Fibroblast of pulmonary artery (primary cell): ENCODE data around the gene PTGR3.

ENCODE experiments used
- DNase-seq: peaks from one replicate; pipeline ENCODE4 v3.0.0-alpha.2; 2010; ENCODE audit warnings: low read depth
- H3K4me3 ChIP-seq: replicated peaks from 2 replicates; pipeline ENCODE4 v1.5.1; 2011; ENCODE audit warnings: low read depth, mild to moderate bottlenecking, control low read depth, low read length, moderate library complexity
- TF ChIP-seq, protein P1 (sequence below): IDR thresholded peaks from 2 replicates; pipeline ENCODE4 v1.5.1; 2011; ENCODE audit warnings: mild to moderate bottlenecking, control low read depth, low read length, inconsistent platforms; ENCODE audit errors: missing control alignments

The PTGR3 gene

DNA sequence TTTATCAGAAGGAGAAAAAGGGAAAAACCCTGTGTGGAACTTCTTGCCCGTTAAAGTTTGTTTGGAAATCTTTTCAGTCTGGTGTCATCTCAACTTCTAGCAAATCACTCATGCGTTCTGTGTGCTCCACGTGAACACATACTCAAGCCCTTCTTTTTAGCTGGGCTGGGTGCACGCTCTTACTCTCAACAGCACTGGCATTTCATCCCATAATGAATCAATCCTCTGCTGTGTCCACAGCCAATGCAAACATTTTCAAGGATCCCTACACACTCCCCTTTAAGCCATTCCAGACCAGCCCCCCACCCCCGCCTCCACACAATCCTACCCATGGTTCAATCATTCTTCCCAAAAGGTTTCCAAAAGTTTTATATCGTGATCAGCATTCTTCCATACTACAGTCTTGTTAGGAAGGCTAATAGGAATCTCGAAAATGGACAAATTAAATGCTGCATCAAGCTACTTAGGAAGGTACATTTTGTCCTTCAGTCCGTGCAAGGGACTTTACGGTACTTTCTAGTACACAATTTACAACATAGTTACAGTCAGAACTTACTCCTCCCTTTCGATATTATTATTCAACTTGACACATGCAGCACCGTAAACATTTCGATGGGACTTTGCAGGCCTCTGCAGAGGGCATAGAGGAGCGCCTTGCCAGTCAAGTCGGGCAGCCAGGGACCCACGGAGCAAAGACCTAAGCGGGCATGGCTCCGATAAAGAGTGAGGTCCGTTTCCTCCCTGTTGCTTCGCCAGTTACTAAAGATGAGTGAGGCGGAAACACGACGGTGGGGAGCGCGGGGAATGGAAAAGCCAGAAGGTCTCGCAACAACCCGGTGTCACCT, 1.4 kb downstream of the PTGR3 start:
- peak overlapping the region; percentile 86 for H3K4me3 ChIP-seq
- TF ChIP-seq, protein P1, sequence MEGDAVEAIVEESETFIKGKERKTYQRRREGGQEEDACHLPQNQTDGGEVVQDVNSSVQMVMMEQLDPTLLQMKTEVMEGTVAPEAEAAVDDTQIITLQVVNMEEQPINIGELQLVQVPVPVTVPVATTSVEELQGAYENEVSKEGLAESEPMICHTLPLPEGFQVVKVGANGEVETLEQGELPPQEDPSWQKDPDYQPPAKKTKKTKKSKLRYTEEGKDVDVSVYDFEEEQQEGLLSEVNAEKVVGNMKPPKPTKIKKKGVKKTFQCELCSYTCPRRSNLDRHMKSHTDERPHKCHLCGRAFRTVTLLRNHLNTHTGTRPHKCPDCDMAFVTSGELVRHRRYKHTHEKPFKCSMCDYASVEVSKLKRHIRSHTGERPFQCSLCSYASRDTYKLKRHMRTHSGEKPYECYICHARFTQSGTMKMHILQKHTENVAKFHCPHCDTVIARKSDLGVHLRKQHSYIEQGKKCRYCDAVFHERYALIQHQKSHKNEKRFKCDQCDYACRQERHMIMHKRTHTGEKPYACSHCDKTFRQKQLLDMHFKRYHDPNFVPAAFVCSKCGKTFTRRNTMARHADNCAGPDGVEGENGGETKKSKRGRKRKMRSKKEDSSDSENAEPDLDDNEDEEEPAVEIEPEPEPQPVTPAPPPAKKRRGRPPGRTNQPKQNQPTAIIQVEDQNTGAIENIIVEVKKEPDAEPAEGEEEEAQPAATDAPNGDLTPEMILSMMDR: no peak
- no peak for DNase-seq

DNA sequence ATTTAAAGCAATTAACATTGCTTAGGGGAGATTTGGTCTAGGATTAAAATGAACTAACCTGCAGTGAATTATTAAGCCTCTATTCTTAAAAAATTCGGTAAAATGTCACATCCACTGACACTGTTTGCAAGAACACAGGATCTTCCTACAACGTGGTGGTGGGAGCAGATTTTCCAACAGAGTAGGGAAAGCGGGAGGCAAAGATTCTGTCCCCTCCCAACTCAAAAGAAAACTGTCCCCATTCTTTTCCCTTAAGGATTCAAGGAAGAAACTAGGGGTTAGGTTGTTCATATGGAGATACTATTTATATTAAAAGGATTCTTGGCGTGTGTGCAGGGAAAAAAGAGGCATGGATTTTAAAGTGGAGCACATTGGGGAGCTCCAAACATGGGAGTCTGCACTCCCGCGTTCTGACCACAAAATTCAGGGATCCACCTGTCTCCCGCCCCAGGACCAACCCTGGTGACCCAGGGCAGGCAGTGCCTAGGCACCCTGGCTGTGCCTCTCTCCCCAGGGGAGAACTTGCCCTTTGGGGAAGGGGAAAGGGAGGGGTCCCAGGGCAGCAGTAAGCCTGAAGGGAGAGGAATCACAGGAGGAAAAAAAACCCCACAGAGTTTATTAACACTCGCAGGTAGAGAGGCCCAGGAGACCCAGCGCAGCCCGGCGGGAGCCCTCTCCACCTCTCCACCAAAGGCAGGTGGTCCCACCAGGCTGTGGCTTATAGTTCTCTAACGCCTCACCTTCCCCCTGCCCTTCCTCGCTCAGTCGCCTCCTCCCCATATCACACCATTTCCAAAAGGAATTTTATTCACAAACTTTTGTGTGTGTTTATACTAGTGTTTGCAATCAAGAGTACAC, 2.3 kb downstream of the PTGR3 start:
- peak overlapping the region; percentile 86 for H3K4me3 ChIP-seq
- DNase-seq: no peak
- TF ChIP-seq, protein P1: no peak

DNA sequence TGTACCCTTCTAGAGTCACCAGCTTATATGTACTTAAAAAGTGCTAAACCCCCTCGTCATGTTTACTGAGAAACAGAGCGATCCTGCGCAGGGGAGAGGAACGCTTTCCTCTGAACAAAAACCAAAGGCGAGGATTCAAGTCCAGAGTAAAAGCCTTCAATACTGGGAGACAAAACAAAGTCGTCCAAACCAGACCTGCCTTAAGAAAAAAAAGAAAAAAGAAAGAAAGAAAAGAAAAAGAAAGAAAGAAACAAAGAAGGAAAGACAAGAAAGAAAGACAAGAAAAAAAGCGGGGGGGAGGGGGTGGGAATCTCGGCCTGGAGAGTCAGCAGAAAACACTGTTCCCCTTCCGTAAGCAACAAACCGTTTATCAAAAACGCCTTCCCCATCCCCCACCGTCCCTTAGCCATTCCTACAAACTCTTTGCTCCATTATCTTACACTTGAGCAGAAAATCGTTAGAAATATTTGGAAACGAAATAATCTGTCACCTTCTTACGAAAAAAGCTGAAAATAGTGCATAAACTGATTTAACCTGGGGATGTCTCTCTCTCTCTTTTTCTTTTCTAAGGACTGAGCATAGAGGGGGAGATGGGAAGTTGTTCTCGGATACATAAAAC, 3.3 kb downstream of the PTGR3 start:
- DNase-seq: no peak
- no peak overlapping the region for H3K4me3 ChIP-seq
- TF ChIP-seq, protein P1: no peak

DNA sequence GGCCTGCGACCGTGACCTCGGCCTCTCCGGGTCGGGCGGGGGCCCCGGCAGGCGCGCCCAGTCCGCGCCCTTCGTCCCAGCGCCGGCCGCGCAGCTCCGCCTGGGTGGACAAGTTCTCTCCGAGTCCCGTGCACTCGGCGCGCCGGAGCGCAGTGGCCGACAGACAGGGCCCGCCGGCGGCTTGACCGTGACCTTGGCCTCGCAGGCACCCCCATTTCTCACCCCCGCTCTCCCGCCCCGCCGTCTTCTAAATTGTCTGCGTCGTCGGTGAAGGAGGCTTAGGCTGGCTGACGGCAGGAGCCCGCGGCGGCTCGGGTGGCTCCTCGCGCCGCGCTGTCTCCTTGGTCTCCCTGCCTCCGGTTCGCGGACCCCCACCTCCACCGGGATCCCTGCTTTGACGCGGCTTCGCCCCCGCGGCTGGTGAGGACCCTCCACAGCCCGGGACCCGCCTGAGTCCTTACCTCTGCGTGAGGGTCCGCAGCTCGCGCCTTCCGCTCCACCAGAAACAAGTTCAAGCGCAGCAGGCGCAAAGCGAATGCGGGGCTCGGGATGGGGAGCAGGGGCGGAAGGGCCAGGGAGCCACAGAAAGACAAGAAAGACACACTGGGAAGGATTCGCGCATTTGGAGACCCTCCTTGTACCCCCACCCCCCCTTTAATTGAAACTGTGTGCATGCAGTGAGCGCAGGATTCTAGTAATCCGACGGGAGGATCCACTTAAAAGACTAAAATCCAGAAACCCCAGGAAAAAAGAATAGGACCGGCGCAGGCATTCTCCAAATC, 4.0 kb downstream of the PTGR3 start:
- TF ChIP-seq, protein P1: no peak
- DNase-seq: no peak
- peak overlapping the region; percentile 38 for H3K4me3 ChIP-seq

DNA sequence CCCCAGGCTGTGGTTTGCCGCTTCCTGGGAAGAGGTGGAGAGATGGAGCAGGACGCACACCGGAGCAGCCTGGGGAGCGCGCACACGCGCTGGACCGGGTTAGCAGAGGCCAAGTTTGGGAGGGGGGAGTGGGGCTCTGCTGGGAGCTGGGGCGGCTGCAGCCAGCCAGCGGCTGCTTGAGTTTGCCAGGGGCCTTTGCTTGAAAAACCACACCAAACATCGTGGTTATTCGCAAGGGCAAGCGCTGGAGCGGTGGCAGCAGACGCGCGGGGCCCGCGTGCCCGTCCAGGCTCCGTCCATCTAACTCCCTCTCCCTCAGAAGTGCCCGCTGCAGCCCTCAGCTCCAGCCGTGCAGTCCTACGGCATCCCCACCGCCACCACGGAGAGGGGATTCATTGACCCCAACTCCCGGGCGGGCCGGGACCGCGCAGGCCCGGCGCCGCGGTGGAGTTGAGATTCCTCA, 4.6 kb downstream of the PTGR3 start:
- DNase-seq: no peak
- TF ChIP-seq, protein P1: no peak
- peak overlapping the region; percentile 37 for H3K4me3 ChIP-seq
